ENCODE measurements around the gene SLC25A19.

Gene SLC25A19

DNA sequence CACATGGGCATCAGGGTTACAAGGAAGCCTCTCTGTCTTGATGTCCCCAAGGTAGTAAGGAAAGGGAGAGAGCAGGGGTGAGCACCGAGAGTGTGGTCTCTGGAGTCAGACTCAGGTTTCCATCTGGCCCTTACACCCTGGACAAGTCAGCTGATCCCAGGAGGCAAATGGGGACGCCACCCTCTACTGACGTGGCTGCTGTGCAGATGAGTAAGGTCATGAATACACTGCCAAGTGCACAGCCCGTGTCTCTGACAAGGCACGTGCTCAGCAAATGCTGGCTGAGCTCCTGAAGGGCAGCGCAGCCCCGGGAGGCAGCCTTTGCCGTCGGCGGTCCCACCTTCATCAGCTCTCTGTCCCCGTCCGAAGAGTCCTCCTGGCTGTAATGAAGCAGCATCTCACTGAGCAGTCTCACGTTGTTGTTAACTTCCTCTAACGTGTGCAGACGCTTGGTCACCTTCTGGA is 47.2 kb downstream of the SLC25A19 start:
- in situ Hi-C loops (cut with MboI; ENCODE audit: low sequenced_read_pairs), result no loop called here

DNA sequence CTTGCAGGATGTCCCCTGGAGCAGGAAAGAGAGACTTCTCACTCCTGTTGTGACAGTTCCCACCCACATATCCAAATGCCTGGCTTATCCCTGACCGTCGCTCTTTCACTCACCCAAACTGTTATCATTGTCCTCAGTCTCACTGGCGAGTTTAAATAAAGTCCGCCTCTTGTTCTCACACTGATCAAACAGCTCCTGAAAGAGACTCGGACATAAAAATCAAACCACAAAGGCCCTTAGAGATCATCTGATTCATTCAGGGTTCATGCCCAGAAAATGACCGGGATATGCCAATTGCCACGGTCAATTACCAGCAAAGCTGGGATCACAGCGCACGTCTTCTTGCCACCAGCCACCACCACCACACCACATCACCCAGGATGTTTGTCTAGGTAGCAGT is 47.7 kb downstream of the SLC25A19 start:
- in situ Hi-C loops (cut with MboI; ENCODE audit: low sequenced_read_pairs), result no loop called here

DNA sequence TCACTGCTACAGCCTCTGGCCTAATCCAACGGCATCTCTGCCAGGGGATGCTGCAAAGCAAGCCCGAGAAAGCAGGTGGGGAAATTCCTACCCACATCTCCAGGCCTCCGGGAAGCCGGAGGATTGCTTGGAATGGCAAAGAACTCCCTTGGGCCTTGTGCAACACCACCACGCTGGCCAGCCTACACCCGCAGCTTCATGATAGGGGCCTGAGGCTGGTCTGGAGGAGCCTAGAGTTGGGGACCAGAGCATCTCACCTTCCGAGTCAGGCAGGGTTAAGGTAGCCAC is 48.1 kb downstream of the SLC25A19 start:
- in situ Hi-C loops (cut with MboI; ENCODE audit: low sequenced_read_pairs), result no loop called here

DNA sequence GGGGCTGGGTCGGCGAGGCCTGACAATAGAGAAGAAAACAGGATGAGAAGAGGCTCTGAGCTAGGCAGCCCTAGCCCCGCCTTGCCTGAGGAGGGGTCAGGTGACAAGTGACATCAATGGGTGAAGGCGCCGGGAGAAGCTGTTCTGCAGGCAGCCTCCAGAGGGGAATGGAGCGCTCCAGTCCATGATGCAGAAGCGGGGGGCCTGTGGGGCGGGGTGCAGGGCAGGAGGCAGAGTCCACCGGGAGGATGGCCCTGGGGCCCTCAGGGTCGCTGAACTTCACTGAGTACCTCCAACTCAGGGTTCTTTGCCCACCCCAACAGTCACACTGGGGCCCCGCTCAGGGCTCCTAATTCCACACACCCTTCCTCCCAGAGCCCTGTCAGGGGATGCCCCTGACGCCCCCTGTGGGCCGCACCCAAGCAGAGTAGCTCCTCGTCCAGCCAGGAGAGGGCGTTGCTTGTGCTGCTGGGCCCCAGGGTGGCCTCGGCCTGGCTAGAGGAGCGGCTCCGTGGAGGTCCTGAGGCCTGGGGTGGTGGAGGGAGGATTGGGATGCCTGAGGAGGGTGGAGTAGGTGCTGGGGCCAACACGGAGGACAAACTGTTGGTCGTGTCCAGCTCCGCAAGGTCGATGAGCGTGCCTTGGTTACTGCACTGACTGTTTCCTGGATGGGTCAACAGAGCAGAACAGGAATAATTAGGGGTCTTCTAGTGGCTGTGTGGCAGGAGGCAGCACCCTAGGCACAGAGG is 48.7 kb downstream of the SLC25A19 start:
- in situ Hi-C loops (cut with MboI; ENCODE audit: low sequenced_read_pairs), result no loop called here

DNA sequence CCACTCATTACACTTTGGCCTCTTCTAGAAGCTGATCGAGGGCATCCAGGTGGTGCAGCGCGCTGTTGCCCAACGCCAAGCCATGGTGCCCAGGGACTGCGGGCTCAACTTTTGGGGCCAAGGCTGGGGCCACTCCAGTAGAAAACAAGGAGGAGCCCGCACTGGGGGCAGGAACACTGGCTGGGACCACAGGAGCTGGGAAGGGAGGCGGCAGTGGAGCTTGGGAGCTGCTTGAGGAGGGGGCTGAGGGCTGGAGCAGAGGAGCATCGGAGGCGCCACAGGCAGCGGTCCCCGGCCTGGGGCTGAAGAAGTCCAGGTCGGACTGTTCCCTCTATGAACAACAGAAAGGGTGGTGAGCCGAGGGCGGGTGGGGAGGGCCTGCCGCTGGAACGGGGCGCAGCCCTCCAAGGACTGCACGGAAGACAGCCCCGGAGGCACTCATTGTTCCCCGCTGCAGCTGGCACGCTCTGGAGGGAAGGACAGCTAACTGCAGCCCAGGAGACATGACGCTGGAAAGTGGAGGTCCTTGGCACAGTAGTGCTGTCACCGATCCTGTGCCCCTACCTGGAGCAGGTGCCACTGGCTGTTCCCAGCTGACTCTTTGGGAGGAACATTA is 49.3 kb downstream of the SLC25A19 start:
- in situ Hi-C loops (cut with MboI; ENCODE audit: low sequenced_read_pairs), result no loop called here

DNA sequence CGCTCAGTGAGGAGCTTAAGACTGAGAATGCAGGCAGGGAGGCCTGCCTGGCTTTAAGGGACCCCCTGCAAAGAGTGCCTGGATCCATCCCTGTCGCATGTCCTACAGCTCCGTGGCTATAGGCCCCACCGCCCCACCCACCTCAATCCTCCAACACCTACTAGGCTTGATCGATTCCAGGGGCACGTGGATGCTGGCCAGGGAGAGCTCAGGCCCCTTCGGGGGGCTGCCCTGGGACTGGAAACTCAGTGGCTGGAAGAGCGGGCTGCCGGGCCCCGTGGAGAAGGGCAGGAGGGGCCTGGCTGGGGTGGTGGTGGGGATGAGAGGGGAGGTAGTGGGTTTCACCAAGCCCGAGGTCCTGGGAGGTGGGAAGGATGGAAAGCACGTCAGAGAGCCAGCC is 50.0 kb downstream of the SLC25A19 start:
- in situ Hi-C loops (cut with MboI; ENCODE audit: low sequenced_read_pairs), result no loop called here

DNA sequence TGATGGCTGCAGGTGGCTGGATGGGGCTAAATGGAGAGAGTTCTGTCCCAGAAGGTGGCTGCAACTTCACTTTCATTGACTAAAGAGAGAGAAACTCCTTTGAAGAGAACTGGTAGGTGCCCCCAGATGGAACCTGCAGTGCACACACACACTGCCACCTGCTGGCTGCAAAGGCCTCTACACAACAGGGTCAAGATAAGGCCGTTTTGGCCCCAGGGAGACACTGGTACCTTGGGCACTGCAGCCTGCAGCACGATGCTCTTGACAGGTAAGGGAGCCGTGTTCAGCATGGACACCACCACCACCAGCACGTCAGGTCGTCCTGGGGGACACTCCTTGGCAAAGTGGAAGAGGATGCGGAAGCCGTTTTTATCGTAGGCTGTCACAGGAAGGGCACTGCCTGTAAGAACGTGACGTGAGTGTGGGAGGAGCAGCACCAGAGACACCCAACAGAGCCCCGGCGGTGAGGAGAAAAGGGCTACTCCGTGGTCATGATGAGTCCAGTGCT is 50.5 kb downstream of the SLC25A19 start:
- in situ Hi-C loops (cut with MboI; ENCODE audit: low sequenced_read_pairs), result no loop called here

DNA sequence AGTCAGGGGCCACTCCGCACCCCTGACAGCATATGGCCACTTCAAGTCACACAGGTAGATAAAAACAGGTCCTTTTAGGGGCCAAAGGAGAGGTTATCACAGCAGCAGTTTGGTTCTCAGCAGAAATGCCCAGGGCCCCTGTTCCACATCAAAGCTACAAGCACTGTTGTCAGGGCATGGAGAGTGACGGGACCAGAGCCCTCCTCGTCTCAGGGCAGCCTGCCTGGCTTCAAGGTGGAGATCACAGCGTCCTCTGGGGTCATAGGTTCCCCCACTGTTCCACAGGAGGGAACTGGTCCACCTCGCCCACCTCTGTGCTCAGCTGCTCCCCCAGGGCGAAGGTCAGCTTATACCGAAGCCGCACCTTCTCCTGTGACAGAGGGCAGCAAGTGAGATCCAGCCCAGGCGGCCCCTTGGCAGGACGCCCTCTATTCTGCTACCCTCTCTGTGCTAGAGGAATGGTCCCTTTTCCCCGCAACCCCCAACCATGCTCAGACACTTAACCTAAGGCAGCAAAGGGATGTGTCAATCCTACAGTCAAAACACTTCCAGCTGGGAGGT is 51.1 kb downstream of the SLC25A19 start:
- in situ Hi-C loops (cut with MboI; ENCODE audit: low sequenced_read_pairs), result no loop called here

DNA sequence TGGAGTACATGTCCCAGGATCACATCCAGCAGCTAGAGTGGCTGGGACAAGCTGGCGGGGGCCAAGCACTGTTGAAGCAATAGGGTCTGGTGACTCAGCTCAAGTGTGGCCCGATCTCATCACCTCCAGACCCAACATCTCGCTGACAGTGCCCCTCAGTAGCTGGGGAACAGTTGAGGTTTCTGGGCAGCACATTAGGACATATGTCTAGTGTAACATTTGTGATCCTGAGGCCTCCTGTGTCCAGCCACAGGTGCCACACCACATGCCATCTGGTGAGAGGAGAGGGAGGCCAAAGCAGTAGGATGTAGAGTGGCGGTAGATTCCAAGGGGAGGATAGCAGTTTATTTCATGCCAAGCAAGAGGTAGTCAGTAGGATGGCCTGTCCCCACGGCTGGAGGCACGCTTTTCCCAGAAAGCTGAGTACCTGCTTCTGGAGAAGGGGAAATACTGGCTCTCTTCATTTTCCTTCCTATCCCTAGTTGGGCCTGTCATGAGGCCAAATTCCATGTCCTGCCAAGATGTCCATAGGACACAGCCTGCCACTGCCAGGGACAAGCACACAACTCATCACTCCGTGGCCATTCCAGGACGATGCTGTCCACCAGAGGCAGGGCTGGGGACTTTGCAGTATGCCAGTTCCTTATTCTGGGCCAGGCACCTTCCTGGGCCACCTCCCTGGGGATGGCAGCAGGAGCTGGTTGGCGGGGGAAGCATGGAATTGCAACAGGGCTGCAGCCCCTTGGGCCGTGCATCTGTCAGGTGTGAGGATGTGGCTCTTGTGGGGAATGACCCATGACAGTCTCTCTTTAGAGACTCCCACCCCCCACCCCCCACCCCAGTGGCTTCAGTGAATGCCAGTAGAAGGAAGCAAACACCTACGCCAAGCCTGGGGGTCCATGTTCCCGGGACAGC is 51.9 kb downstream of the SLC25A19 start:
- in situ Hi-C loops (cut with MboI; ENCODE audit: low sequenced_read_pairs), result no loop called here

DNA sequence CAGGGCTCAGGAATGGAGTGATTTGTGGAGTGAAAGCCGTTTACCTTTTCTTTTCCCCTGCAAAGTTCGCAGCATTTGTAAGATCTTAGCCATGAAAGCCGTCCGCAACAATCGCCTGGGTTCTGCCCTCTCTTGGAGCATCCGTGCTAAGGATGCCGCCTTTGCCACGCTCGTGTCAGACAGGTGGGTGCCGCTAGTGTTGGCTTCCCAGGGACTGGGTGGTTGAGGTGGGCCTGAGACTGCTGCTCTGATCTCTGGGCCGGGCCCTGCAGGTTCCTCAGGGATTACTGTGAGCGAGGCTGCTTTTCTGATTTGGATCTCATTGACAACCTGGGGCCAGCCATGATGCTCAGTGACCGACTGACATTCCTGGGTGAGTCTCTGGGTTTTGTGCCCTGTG is 56.4 kb downstream of the SLC25A19 start:
- in situ Hi-C loops (cut with MboI; ENCODE audit: low sequenced_read_pairs), result no loop called here

DNA sequence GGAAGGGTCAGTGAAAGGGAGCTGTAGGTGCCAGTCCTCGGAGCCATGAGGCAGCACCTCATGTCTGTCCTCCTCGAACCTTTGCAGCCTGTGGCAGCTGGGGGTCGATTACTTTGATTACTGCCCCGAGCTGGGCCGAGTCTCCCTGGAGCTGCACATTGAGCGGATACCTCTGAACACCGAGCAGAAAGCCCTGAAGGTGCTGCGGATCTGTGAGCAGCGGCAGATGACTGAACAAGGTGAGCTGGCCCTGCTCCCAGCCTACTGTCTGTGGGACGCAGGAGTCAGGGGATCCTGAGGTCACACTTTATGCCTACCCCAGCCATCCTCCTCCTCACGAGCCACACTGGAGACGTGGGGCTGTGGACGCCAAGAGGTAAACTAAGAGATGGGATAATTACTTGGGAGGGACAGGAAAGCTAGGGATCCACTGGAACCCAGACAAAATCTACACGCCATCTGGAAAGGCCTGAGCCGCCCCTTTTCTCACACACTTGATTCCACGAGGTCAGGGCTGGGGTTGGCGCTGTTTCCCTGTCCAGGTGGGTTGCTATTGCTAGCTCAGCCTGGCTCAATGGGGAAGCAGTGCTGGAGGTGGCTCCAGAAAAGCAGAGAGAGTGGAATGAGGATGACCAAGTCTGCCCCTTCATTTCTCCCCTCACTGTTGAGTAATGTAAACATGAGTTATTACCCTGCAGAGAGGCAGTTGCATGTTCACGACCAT is 57.3 kb downstream of the SLC25A19 start:
- in situ Hi-C loops (cut with MboI; ENCODE audit: low sequenced_read_pairs), result no loop called here

DNA sequence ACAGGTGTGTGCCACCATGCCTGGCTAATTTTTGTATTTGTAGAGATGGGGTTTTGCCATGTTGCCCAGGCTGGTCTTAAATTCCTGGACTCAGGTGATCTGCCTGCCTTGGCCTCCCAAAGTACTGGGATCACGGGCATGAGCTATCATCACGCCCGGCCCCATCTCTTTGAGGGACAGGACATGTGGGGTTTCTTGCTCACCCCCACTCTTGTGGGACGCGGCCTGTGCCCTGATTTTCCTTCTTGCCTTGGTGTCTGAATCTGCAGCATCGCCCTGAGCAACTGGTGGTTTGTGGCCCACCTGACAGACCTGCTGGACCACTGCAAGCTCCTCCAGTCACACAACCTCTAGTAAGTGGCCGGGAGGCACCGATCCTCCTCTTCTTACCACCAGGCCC is 58.2 kb downstream of the SLC25A19 start:
- in situ Hi-C loops (cut with MboI; ENCODE audit: low sequenced_read_pairs), result no loop called here

DNA sequence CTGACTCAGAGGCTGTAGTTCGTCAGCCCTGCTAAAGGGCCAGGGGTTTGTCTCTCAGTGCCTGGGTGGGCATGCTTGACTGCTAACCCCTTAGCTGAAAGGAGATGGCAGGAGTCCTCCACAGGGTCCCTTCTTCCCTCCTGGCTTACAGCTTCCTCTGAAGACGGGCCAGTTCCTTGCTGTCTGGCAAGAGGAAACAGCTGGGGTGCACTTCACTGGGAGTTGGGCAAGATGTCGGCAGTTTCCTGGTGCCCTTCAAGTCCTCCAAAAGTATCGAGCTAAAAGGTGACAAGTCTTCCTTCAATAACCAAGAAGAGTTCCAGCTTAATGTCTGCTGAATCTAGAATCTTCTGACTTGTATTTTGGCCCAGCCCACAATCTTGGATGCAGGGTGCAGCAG is 60.4 kb downstream of the SLC25A19 start:
- in situ Hi-C loops (cut with MboI; ENCODE audit: low sequenced_read_pairs), result no loop called here

DNA sequence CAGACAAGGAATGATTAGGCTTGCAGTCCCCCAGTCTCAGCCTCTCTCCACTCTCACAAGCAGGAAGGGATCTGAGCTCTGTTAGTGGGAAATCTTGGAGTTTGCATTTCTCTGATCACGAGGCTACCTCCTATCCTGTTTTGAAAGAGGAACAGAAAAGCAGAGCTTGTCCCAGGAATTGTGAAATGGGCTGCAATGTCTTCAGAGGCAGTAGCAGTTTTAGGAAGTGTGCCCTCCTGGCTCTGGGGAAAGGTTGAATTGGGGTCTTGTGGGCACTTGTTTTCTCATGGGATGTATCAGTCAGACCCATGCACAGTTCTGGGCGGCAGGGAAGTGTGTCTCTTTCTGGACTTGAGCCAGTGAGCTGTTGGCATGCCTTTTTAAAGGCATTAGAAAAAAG is 60.9 kb downstream of the SLC25A19 start:
- in situ Hi-C loops (cut with MboI; ENCODE audit: low sequenced_read_pairs), result no loop called here

DNA sequence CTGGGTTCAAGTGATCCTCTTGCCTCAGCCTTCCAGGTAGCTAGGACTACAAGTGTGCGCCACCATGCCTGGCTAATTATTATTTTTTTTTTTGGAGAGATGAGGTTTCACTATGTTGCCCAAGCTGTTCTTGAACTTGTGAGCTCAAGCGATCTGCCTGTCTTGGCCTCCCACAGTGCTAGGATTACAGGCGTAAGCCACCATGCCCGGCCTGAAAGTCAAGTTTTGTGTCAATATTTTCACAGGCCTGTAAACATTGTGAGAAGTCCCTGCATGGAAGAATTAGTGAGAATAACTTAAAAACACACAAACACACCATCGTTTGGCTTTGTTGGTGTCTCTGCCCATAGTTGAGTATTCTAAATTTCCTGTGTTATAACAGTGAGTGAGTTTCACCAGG is 61.5 kb downstream of the SLC25A19 start:
- in situ Hi-C loops (cut with MboI; ENCODE audit: low sequenced_read_pairs), result no loop called here

DNA sequence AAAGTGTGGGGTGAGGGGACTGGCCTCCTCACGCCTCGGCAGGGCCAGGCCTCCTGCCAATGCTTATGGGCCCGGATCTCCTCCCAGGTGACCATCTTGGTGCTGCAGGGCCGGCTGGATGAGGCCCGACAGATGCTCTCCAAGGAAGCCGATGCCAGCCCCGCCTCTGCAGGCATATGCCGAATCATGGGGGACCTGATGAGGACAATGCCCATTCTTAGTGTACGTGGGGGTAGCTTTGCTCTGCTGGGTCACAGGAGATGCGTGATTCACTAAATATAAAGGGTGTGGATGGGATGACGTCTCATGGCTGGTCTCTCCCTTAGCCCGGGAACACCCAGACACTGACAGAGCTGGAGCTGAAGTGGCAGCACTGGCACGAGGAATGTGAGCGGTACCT is 64.2 kb downstream of the SLC25A19 start:
- in situ Hi-C loops (cut with MboI; ENCODE audit: low sequenced_read_pairs), result no loop called here
